HepG2 (cell line): ENCODE results near the gene SIKE1. TPM values are rescaled to one million over a fixed set of nuclear protein-coding genes. Genes with fewer than 3 reads are reported as not detected.

Experiments used
- ATF5 ChIP-seq: sonication (generic); formaldehyde crosslinking; IDR thresholded peaks from 2 replicates; pipeline ENCODE4 v1.4.0; 2020; ENCODE audit warnings: mild to moderate bottlenecking, low read depth, missing genetic modification reagents
- HOXA3 ChIP-seq: sonication (generic); formaldehyde crosslinking; IDR thresholded peaks from 2 replicates; pipeline ENCODE4 v1.5.0; 2020; ENCODE audit warnings: missing genetic modification reagents
- LRRFIP1 ChIP-seq: sonication (generic); formaldehyde crosslinking; conservative IDR thresholded peaks from 2 replicates; pipeline ENCODE4 v1.4.0; 2020; ENCODE audit warnings: missing genetic modification reagents
- MAFG ChIP-seq: sonication (generic); formaldehyde crosslinking; IDR thresholded peaks from 2 replicates; pipeline ENCODE4 v1.5.1; 2020; ENCODE audit warnings: mild to moderate bottlenecking, missing genetic modification reagents
- NFATC3 ChIP-seq: sonication (generic); formaldehyde crosslinking; IDR thresholded peaks from 2 replicates; pipeline ENCODE4 v1.5.1; 2020; ENCODE audit warnings: mild to moderate bottlenecking, missing genetic modification reagents
- PBX3 ChIP-seq: sonication (generic); formaldehyde crosslinking; IDR thresholded peaks from 2 replicates; pipeline ENCODE4 v1.8.1; 2023; ENCODE audit warnings: missing genetic modification reagents, inconsistent platforms, borderline replicate concordance
- SKIL ChIP-seq: sonication (generic); formaldehyde crosslinking; IDR thresholded peaks from 2 replicates; pipeline ENCODE4 v1.8.0; 2022; ENCODE audit warnings: missing genetic modification reagents, mild to moderate bottlenecking, moderate library complexity, borderline replicate concordance
- TEAD2 ChIP-seq: sonication (generic); formaldehyde crosslinking; IDR thresholded peaks from 2 replicates; pipeline ENCODE4 v1.9.0; 2021; ENCODE audit warnings: missing genetic modification reagents
- ZBTB39 ChIP-seq: sonication (generic); formaldehyde crosslinking; IDR thresholded peaks from 2 replicates; pipeline ENCODE4 v1.5.0; 2020; ENCODE audit warnings: missing genetic modification reagents
- ZBTB44 ChIP-seq: sonication (generic); formaldehyde crosslinking; IDR thresholded peaks from 2 replicates; pipeline ENCODE4 v1.4.0; 2020; ENCODE audit warnings: missing genetic modification reagents
- ZHX1 ChIP-seq: sonication (generic); formaldehyde crosslinking; IDR thresholded peaks from 2 replicates; pipeline ENCODE4 v1.8.1; 2022; ENCODE audit warnings: low read depth, mild to moderate bottlenecking, missing genetic modification reagents
- ZNF747 ChIP-seq: sonication (generic); formaldehyde crosslinking; IDR thresholded peaks from 2 replicates; pipeline ENCODE4 v1.8.1; 2023; ENCODE audit warnings: missing genetic modification reagents, mild to moderate bottlenecking, borderline replicate concordance
- ZSCAN22 ChIP-seq: sonication (generic); formaldehyde crosslinking; IDR thresholded peaks from 2 replicates; pipeline ENCODE4 v1.4.0; 2020; ENCODE audit warnings: mild to moderate bottlenecking, missing genetic modification reagents
- polyA plus RNA-seq, 8 experiments: library from polyadenylated mRNA; depleted of rRNA in 3 of 8; stranded (reverse) in 7 of 8; unstranded in 1 of 8; fragments of >200 nt; fragmentation: Illumina TruSeq in 4 of 8; extraction: Trizol in 4 of 8; gene quantifications; 2 replicates each; pipeline versions ENCODE4 v1.2.1 to v1.2.3, GENCODE V29; 2011 to 2016; ENCODE audit warnings: low read depth in 4 of 8, missing spikeins in 1 of 8, mixed read lengths in 1 of 8; ENCODE audit not compliant: insufficient read depth in 1 of 8
- total RNA-seq, 5 experiments: library from RNA; depleted of rRNA; stranded (reverse); fragments of >200 nt; fragmentation: Illumina TruSeq; extraction: Trizol; gene quantifications; 2 replicates each; pipeline ENCODE4 v1.2.3, GENCODE V29; 2016; ENCODE audit warnings: low read depth in 1 of 5

SIKE1 gene
- total and polyA plus RNA-seq, 2 of the 13 experiments (the other 11 are each of a cell fraction or from before 2014, with no cell fraction given) = 36.5 to 58.4 TPM

GRCh38 chr1:114725230-114725629 lies 55.3 kb downstream of the SIKE1 start (continued):
- TF ChIP-seq LRRFIP1 (no peak), ZHX1 (CRISPR knock-in tag) (no peak), ATF5 (CRISPR knock-in tag) (no peak), ZNF747 (no peak), MAFG (CRISPR knock-in tag) (no peak), HOXA3 (no peak), ZSCAN22 (CRISPR knock-in tag) (no peak), PBX3 (CRISPR knock-in tag) (no peak), ZBTB44 (CRISPR knock-in tag) (no peak), TEAD2 (CRISPR knock-in tag) (no peak), SKIL (no peak), ZBTB39 (CRISPR knock-in tag) (no peak), NFATC3 (CRISPR knock-in tag) (no peak)
